Measurements from ENCODE around the gene SLC22A23.

SLC22A23 gene

DNA sequence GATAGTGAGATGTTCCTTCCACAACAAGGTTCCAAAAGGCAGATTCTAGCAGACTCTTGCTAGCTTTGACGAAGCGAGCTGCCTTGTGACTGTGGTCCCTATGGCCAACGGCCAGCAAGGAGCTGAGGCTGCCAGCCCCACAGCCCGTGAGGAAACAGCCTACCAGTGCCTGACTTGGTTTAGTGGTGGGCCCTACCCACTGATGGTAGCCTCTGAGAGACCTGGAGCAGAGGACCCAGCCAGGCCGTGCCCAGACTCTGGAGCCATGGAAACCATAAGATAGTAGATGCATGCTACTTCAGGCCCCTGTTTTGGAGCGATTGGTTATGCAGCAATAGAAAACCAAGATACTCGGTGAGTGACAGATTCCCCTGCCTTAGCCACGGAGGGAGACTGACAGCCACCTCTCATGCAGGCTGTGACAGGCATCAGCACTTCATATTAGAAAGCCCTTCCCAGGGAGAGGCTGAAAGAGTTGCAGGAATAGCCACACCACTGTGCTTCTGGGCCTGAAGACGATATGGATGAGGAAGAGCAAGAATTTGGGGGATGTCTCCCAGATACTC lies 178.9 kb downstream of the SLC22A23 start:
- Mint-ChIP-seq H3K4me1 (ENCODE audit: low read depth in 2 of 2) (peaks cover 9 to 17% of the 10 kb centered on the region in 2 donors), H3K27me3 (no peaks in the 10 kb centered on the region), H3K27ac (no peak overlapping the region), H3K36me3 (ENCODE audit: insufficient read depth) (peaks cover 5% of the 10 kb centered on the region), H3K4me3 (no peak overlapping the region), H3K9me3 (no peaks in the 10 kb centered on the region)
- no peak for ATAC-seq (replicated peaks)
- DNase-seq, result no peak

DNA sequence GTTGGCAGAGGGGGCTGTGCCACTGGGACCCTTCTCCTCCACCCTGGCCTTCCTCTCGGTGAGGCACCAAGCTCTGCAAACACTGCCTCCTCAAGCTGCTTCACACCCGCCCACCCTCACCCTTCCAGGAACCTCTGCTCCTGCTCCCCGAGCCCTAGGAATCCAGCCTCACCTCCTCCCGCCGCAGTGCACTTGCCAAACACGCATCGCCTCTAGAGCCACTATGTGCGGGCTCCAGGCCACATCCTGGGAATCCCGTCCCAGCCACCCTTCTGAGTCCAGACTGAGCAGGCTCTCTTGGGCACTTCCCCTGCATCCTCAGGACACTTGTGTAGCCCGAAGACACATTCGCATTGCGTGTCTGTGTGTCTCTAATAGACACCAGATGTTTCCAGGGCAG lies 179.6 kb downstream of the SLC22A23 start:
- no peak overlapping the region for H3K4me3 Mint-ChIP-seq
- DNase-seq (no peak), ATAC-seq (replicated peaks) (no peak)
- H3K27me3 Mint-ChIP-seq, result no peaks in the 10 kb centered on the region
- no peaks in the 10 kb centered on the region for H3K9me3 Mint-ChIP-seq
- peaks cover 4% of the 10 kb centered on the region for H3K36me3 Mint-ChIP-seq (ENCODE audit: insufficient read depth)
- peaks cover 11 to 17% of the 10 kb centered on the region in 2 donors for H3K4me1 Mint-ChIP-seq (ENCODE audit: low read depth in 2 of 2)
- H3K27ac Mint-ChIP-seq, result peak overlapping the region in 1 of 2 donors; percentile 70

DNA sequence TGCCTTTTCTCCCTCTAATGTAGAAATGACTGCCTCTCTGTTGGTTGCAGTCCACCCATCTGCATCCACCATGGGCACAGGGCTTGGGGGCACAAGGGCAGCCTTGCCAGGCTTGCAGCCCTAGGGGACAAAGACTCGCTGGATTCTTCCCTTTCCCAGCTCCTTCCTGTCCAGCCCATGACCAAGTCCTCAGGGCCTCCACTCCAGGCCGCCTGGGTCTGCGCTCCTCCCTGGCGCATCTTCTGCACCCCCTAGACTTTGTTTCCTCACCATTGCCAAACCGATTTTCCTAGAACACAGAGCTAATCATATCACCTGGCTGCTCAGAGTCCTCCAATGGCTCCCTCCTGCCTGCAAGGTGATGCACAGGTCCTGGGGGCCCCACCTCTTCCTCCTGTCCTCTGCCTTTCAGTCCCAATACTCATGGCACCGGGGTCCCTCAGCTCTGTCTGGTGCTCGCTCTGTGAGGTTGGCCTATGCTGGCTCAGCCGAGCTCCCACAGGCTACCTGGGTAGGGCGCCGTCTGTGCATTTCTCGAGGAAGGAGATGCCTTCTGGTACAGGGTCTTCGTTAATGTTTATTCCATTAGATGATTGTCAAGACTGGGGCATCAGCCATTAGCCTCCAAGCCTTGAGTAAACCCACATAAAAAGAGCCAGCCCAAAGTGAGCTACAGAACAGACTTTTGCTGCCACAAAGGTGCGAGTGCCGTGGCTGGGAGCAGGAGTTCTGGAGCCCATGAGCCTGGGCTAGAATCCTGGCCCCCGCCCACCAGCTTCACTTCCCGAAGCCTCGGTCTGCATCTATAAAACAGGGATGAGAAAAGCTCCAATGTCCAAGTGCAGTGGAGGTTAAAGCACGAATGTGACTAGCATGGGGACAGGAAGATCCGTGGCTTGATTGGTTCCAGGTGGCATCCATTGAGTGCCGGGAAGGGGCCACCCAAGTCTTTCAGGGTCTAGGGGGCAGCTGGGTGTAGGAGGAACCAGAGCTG lies 180.4 kb downstream of the SLC22A23 start:
- Mint-ChIP-seq H3K9me3 (no peaks in the 10 kb centered on the region), H3K27me3 (no peaks in the 10 kb centered on the region), H3K4me3 (no peak overlapping the region), H3K36me3 (ENCODE audit: insufficient read depth) (peaks cover 8% of the 10 kb centered on the region), H3K4me1 (ENCODE audit: low read depth in 2 of 2) (peaks cover 16 to 17% of the 10 kb centered on the region in 2 donors), H3K27ac (peak overlapping the region in 1 of 2 donors; percentile 70)
- DNase-seq (no peak), ATAC-seq (replicated peaks) (no peak)

DNA sequence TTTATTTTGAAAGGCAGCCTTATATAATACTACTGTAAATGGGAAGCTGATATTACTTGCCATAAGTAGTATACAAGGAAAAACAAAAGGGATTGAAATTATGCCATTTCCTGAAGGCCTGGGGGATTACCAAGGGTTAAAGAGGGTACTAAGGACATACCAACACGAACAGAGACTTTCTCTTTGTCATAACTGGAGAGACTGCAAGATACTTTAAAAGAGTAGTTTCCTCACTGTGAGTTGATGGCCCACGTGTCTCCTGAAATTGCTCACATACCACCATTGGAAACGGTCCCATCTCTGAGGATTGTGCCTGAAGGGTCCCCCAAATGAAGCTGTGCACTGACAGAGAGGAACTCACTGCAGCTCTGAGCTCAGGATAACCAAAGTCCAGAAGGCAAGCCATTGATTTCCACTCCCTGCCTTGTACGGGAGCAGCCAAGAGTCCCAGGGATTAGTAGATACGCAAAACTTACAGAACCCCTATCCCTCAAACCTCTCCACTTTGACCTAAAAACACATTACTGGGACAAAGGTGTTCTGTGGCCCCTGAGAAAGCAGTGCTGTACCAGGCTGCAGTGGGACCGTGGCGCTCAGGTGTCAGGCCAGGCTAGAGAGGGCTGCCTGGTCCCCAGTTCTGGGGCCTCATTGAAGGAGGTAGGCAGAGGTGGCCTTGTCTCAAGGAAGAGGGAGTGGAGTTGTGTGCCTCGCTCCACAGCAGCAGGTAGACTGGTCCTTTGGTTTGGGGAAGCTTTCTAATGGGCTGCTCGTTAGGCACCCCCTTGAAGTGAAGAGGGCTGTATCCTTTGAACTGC lies 182.9 kb downstream of the SLC22A23 start:
- Mint-ChIP-seq H3K9me3 (no peaks in the 10 kb centered on the region), H3K4me1 (ENCODE audit: low read depth in 2 of 2) (peaks cover 13 to 21% of the 10 kb centered on the region in 2 donors), H3K27me3 (no peaks in the 10 kb centered on the region), H3K4me3 (no peak overlapping the region), H3K36me3 (ENCODE audit: insufficient read depth) (peaks cover 15% of the 10 kb centered on the region), H3K27ac (peak overlapping the region in 1 of 2 donors; percentile 76)
- ATAC-seq (replicated peaks) (no peak), DNase-seq (no peak)

DNA sequence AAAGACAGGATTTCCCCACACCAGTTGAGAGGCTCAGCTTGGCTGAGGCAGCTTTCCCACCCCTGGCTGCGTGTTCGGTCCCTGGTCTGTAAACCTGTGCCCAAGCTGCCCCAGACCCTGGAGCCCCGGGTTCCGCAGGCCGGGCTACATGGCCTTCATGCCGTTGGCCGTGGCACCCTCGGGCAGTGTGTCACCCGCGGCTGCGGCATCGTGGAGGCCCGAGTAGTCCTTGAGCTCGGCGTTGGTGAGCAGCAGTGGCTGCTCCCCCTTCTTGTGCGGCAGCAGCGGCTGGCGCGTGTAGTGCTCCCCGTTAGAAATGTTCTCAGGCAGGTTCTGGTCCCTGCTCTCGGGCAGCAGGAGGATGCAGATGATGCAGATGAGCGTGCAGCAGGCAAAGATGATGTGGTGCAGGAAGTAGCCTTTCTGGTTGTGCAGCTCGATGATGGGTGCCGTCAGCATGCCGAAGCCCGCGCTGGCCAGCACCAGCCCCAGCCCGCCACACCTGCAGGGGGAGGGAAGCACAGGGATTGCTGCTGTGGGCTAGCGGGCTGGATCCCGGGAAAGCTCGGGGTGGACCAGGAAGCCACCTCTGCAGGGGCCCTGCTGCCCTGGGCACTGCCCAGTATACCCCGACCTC lies 183.8 kb downstream of the SLC22A23 start:
- Mint-ChIP-seq H3K27me3 (no peaks in the 10 kb centered on the region), H3K9me3 (no peaks in the 10 kb centered on the region), H3K4me3 (no peak overlapping the region), H3K4me1 (ENCODE audit: low read depth in 2 of 2) (peaks cover 15 to 24% of the 10 kb centered on the region in 2 donors), H3K36me3 (ENCODE audit: insufficient read depth) (peaks cover 15% of the 10 kb centered on the region), H3K27ac (no peak overlapping the region)
- DNase-seq (no peak), ATAC-seq (replicated peaks) (no peak)

DNA sequence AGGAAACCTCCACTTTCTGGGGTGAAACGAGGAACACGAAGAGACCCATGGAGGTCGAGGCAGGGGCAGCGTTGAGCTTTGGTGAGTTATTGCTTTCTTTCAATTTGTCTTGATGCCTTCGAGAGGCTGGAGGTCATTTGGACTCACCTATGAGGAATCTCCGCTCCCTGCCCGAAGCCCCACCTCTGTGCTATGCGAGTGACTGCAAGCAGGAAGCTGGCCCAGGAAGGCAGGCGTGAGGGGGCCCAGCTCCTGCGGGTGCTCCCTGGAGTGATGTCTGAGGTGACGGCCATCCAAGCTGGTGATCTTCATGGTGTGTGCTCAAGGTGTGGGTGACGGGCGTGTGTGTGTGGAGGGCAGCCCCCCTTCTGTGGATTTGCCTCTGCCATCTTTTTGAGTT lies 185.1 kb downstream of the SLC22A23 start:
- H3K9me3 Mint-ChIP-seq, result no peaks in the 10 kb centered on the region
- peaks cover 15% of the 10 kb centered on the region for H3K36me3 Mint-ChIP-seq (ENCODE audit: insufficient read depth)
- DNase-seq (no peak), ATAC-seq (replicated peaks) (no peak)
- H3K27ac Mint-ChIP-seq, result no peak overlapping the region
- no peak overlapping the region for H3K4me3 Mint-ChIP-seq
- H3K4me1 Mint-ChIP-seq (ENCODE audit: low read depth in 2 of 2), result peaks cover 17 to 23% of the 10 kb centered on the region in 2 donors
- no peaks in the 10 kb centered on the region for H3K27me3 Mint-ChIP-seq

DNA sequence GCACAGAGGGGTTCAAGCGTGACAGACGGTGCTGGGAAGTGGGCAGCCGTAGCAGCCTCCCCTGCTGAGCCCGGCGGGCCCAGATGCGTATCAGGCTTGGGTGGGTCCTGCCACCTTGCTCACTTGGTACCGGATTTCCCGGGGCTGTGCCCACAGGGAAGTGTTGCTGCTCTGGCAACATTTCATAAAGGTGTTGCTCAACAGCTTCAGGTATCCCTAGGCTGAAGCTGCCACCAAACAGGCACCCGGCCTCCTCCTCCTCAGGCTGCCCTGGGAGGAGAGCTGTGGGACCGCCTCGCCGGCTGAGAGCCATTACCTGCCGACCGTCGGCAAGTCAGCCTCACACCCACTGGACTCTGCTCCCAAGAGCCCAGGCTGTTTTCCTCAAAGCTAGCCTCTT lies 186.6 kb downstream of the SLC22A23 start:
- peaks cover 18% of the 10 kb centered on the region for H3K36me3 Mint-ChIP-seq (ENCODE audit: insufficient read depth)
- no peak overlapping the region for H3K4me3 Mint-ChIP-seq
- ATAC-seq (replicated peaks), result no peak
- H3K4me1 Mint-ChIP-seq (ENCODE audit: low read depth in 2 of 2), result peaks cover 22 to 28% of the 10 kb centered on the region in 2 donors
- H3K9me3 Mint-ChIP-seq, result no peaks in the 10 kb centered on the region
- no peak for DNase-seq
- peak overlapping the region in 1 of 2 donors; percentile 66 for H3K27ac Mint-ChIP-seq
- H3K27me3 Mint-ChIP-seq, result no peaks in the 10 kb centered on the region

DNA sequence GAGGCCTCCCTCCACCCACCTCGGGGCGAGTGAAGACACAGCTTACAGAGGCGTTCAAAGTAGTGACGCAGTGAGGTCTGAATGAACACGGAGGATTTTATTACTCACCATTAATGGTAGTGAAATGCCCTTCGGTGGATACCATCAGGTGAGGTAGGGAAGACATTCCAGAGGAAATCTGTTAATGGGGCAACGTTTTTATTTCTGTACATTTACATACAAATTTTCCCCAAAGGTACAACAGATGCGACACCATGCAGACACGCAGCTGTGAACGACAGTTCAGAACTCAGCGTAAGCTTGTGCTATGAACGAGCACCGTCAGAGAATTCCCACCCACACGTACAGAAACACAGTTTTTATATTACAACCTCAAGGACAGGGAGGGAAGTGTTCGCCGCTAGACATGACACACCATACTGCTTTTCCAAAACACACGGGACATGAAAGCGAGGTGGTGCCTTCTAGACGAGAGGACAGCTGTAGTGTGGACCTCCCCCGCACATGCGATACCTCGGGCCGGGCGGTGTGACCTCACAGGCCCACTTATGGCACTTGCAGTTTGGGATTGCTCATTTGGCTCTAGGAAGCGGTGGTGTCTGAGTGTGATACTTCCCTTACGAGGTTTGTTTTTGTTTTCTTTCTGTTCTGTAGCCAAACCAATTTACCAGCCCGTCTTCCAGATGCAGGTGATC lies 187.4 kb downstream of the SLC22A23 start:
- DNase-seq (no peak), ATAC-seq (replicated peaks) (no peak)
- H3K4me3 Mint-ChIP-seq, result no peak overlapping the region
- H3K36me3 Mint-ChIP-seq (ENCODE audit: insufficient read depth), result peaks cover 18% of the 10 kb centered on the region
- H3K27me3 Mint-ChIP-seq, result no peaks in the 10 kb centered on the region
- no peaks in the 10 kb centered on the region for H3K9me3 Mint-ChIP-seq
- peaks cover 21 to 34% of the 10 kb centered on the region in 2 donors for H3K4me1 Mint-ChIP-seq (ENCODE audit: low read depth in 2 of 2)
- peak overlapping the region; percentile 21 to 66 for H3K27ac Mint-ChIP-seq

DNA sequence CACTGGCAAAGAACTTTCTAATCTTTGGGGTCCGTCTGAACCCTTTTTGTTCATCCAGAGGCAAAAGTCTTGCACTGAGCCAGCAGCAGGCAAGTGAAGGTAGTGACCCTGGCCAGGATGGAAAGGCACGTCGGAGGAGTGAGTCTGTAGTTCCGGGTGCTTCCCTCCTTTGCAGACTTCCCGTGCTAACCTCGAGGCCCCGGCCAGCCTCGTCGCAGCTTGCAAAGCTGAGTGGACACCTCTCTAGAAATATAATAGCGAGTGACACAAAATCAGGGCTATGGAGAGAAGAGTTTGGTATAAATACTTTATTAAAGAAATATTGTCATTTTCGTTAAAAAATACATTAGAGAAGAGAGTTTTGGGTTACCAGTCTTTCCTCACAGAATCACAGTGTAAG lies 188.2 kb downstream of the SLC22A23 start:
- no peak overlapping the region for H3K4me3 Mint-ChIP-seq
- peaks cover 16 to 30% of the 10 kb centered on the region in 2 donors for H3K4me1 Mint-ChIP-seq (ENCODE audit: low read depth in 2 of 2)
- H3K9me3 Mint-ChIP-seq, result no peaks in the 10 kb centered on the region
- H3K27me3 Mint-ChIP-seq, result no peaks in the 10 kb centered on the region
- ATAC-seq (replicated peaks) (no peak), DNase-seq (no peak)
- H3K36me3 Mint-ChIP-seq (ENCODE audit: insufficient read depth), result peaks cover 18% of the 10 kb centered on the region
- peak overlapping the region; percentile 21 to 66 for H3K27ac Mint-ChIP-seq

DNA sequence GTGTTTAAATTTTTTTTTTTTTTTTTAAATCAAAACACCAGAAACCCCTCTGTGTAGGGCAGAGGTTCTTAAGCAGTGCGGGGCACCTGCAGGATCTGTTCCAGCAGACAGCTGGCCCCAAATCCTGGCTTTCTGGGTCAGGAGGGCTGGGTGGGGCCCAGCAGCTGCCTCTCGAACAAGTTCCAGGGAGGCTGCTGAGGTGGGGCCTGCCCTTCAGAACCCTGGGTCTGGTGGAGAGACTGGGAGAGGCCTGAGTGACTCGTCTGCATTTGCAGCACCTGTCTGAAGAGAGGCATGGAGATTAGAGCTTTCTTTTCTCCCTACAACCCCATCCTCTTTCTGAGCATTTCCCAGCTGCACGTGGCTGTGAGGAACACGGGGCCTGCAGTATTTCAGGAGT lies 189.7 kb downstream of the SLC22A23 start:
- Mint-ChIP-seq H3K4me3 (no peak overlapping the region), H3K27me3 (no peaks in the 10 kb centered on the region), H3K9me3 (no peaks in the 10 kb centered on the region), H3K36me3 (ENCODE audit: insufficient read depth) (peaks cover 24% of the 10 kb centered on the region), H3K27ac (no peak overlapping the region), H3K4me1 (ENCODE audit: low read depth in 2 of 2) (peaks cover 28 to 36% of the 10 kb centered on the region in 2 donors)
- no peak for ATAC-seq (replicated peaks)
- DNase-seq, result no peak

DNA sequence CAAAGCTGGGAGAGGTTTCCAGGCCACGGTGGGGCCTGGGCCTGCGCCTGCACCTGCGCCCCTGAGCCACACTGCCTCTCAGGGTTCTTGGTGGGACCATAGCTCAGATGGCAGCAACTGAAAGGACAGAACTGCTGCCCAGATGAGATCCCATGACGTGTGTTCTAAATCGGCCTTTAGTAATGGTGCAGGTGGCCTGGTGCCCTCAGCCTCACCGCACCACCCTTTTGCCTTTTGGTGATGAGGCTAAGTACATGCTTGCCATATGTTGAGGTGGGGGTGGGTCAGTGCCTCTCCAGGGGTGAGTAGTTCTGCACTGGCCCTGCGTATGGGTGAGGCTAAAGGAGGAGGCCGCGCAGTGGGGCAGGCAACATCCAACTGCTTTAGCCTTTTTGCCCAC lies 190.7 kb downstream of the SLC22A23 start:
- Mint-ChIP-seq H3K27me3 (no peaks in the 10 kb centered on the region), H3K4me1 (ENCODE audit: low read depth in 2 of 2) (peaks cover 38 to 40% of the 10 kb centered on the region in 2 donors), H3K9me3 (no peaks in the 10 kb centered on the region), H3K36me3 (ENCODE audit: insufficient read depth) (peaks cover 20% of the 10 kb centered on the region), H3K27ac (no peak overlapping the region), H3K4me3 (no peak overlapping the region)
- DNase-seq (no peak), ATAC-seq (replicated peaks) (no peak)

DNA sequence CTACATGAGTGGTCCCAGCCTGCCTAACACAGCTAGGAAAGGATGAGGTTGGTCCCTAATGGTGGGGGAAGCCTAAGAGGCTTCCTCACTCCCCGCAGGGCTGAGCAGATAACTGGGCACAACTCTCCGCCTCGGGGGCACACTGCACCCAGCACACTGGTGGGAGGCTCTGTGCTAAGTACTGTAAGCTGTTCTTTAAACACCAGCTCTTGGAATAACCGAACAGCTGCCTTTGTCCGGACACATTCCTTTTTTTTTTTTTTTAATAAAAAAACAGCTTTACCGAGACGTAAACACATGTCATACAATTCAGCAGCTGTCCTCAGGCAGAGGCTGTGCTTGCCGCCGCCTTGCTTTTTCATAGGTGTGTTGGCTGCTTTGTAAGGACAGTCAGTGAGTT lies 191.2 kb downstream of the SLC22A23 start:
- Mint-ChIP-seq H3K4me1 (ENCODE audit: low read depth in 2 of 2) (peaks cover 43% of the 10 kb centered on the region in 2 donors), H3K4me3 (no peak overlapping the region), H3K9me3 (no peaks in the 10 kb centered on the region), H3K27me3 (no peaks in the 10 kb centered on the region), H3K27ac (no peak overlapping the region), H3K36me3 (ENCODE audit: insufficient read depth) (peaks cover 17% of the 10 kb centered on the region)
- ATAC-seq (replicated peaks), result no peak
- DNase-seq, result no peak
